ENCODE measurements around the gene TAAR1.
A peak's percentile ranks its signal among the peaks of the same experiment; 100 is the strongest.
"Not testable (repeated sequence)": the region's sequence is repeated elsewhere in the genome, so short reads cannot be mapped to it uniquely, and the experiment has no call there.

TAAR1 gene

GRCh38 chr6:132650429-132650828, 8.6 kb downstream of the TAAR1 start:
- peaks cover 5% of the 10 kb centered on the region for H3K36me3 ChIP-seq (replicated peaks; ENCODE audit: low read depth, low read length)
- H3K27ac ChIP-seq (ENCODE audit: low read length): peak overlapping the region; percentile 61
- peaks cover 3% of the 10 kb centered on the region; the same call in 1 of the 2 replicates for H3K27me3 ChIP-seq (ENCODE audit: low read depth, low read length)
- H3K4me1 ChIP-seq (ENCODE audit: low read length): peaks cover 46% of the 10 kb centered on the region
- H2AFZ ChIP-seq (ENCODE audit: low read depth, low read length): no peak overlapping the region
- no peak overlapping the region for H3K4me3 ChIP-seq (ENCODE audit: low read length)
- TF ChIP-seq EZH2phosphoT487 (IDR thresholded peaks at IDR 0.05; ENCODE audit: low read depth) (no peak), CTCF (IDR thresholded peaks at IDR 0.05; ENCODE audit: low read depth, low read length) (no peak)
- no peaks in the 10 kb centered on the region for H4K20me1 ChIP-seq (ENCODE audit: insufficient read depth, low read length)
- no peak overlapping the region for H3K9ac ChIP-seq (ENCODE audit: low read length)
- H3K79me2 ChIP-seq (ENCODE audit: low read length): no peaks in the 10 kb centered on the region
- H3K9me3 ChIP-seq (ENCODE audit: insufficient read depth, low read length): peaks cover 6% of the 10 kb centered on the region; the same call in 1 of the 2 replicates
- peak overlapping the region; percentile 62 for H3K4me2 ChIP-seq (ENCODE audit: low read length)

- Histone ChIP-seq H3K36me3 (replicated peaks; ENCODE audit: low read depth, low read length) (peaks cover 5% of the 10 kb centered on the region), H3K4me3 (ENCODE audit: low read length) (no peak overlapping the region), H2AFZ (ENCODE audit: low read depth, low read length) (no peak overlapping the region), H3K9me3 (ENCODE audit: insufficient read depth, low read length) (peaks cover 6% of the 10 kb centered on the region; the same call in 1 of the 2 replicates), H3K4me1 (ENCODE audit: low read length) (peaks cover 49% of the 10 kb centered on the region), H3K79me2 (ENCODE audit: low read length) (no peaks in the 10 kb centered on the region), H3K27me3 (ENCODE audit: low read depth, low read length) (peaks cover under 1% of the 10 kb centered on the region; the same call in 1 of the 2 replicates), H4K20me1 (ENCODE audit: insufficient read depth, low read length) (no peaks in the 10 kb centered on the region), H3K27ac (ENCODE audit: low read length) (peak overlapping the region; percentile 42; the same call in 1 of the 2 replicates), H3K9ac (ENCODE audit: low read length) (no peak overlapping the region), H3K4me2 (ENCODE audit: low read length) (peak overlapping the region; percentile 67)
- no peak for TF ChIP-seq CTCF (IDR thresholded peaks at IDR 0.05; ENCODE audit: low read depth, low read length)
- TF ChIP-seq EZH2phosphoT487 (IDR thresholded peaks at IDR 0.05; ENCODE audit: low read depth): no peak
Measured at GRCh38 chr6:132648828-132649227, 10.2 kb downstream of the TAAR1 start.

- Histone ChIP-seq H3K9ac (ENCODE audit: low read length) (no peak overlapping the region), H3K79me2 (ENCODE audit: low read length) (no peaks in the 10 kb centered on the region), H3K4me1 (ENCODE audit: low read length) (peaks cover 53% of the 10 kb centered on the region), H3K4me3 (ENCODE audit: low read length) (no peak overlapping the region), H4K20me1 (ENCODE audit: insufficient read depth, low read length) (no peaks in the 10 kb centered on the region), H2AFZ (ENCODE audit: low read depth, low read length) (no peak overlapping the region), H3K36me3 (replicated peaks; ENCODE audit: low read depth, low read length) (peaks cover 5% of the 10 kb centered on the region), H3K4me2 (ENCODE audit: low read length) (peak overlapping the region; percentile 67), H3K27ac (ENCODE audit: low read length) (peak overlapping the region; percentile 42), H3K9me3 (ENCODE audit: insufficient read depth, low read length) (peaks cover 6% of the 10 kb centered on the region; the same call in 1 of the 2 replicates), H3K27me3 (ENCODE audit: low read depth, low read length) (no peaks in the 10 kb centered on the region)
- TF ChIP-seq CTCF (IDR thresholded peaks at IDR 0.05; ENCODE audit: low read depth, low read length) (no peak), EZH2phosphoT487 (IDR thresholded peaks at IDR 0.05; ENCODE audit: low read depth) (no peak)
Measured at GRCh38 chr6:132648356-132648755, 10.6 kb downstream of the TAAR1 start.

- no peak for TF ChIP-seq EZH2phosphoT487 (IDR thresholded peaks at IDR 0.05; ENCODE audit: low read depth)
- peak overlapping the region; percentile 55 for H3K4me3 ChIP-seq (ENCODE audit: low read length)
- H3K4me2 ChIP-seq (ENCODE audit: low read length): peak overlapping the region; percentile 64
- H3K4me1 ChIP-seq (ENCODE audit: low read length): peaks cover 27% of the 10 kb centered on the region
- no peak overlapping the region for H2AFZ ChIP-seq (ENCODE audit: low read depth, low read length)
- no peak overlapping the region; the same call in 1 of the 2 replicates for H3K27ac ChIP-seq (ENCODE audit: low read length)
- H3K27me3 ChIP-seq (ENCODE audit: low read depth, low read length): no peaks in the 10 kb centered on the region
- H3K79me2 ChIP-seq (ENCODE audit: low read length): no peaks in the 10 kb centered on the region
- H3K36me3 ChIP-seq (replicated peaks; ENCODE audit: low read depth, low read length): no peaks in the 10 kb centered on the region
- H4K20me1 ChIP-seq (ENCODE audit: insufficient read depth, low read length): no peaks in the 10 kb centered on the region
- no peaks in the 10 kb centered on the region for H3K9me3 ChIP-seq (ENCODE audit: insufficient read depth, low read length)
- H3K9ac ChIP-seq (ENCODE audit: low read length): no peak overlapping the region
Measured at GRCh38 chr6:132643547-132643946, 15.4 kb downstream of the TAAR1 start.

GRCh38 chr6:132637135-132637534, 21.8 kb downstream of the TAAR1 start:
- H3K27ac ChIP-seq (ENCODE audit: low read length): not testable (repeated sequence)

GRCh38 chr6:132635906-132636305, 23.1 kb downstream of the TAAR1 start:
- H3K79me2 ChIP-seq (ENCODE audit: low read length); H2AFZ ChIP-seq (ENCODE audit: low read depth, low read length); H3K9ac ChIP-seq (ENCODE audit: low read length); H3K4me1 ChIP-seq (ENCODE audit: low read length); H3K4me2 ChIP-seq (ENCODE audit: low read length); H3K4me3 ChIP-seq (ENCODE audit: low read length); H3K36me3 ChIP-seq (replicated peaks; ENCODE audit: low read depth, low read length); H3K27ac ChIP-seq (ENCODE audit: low read length); H3K9me3 ChIP-seq (ENCODE audit: insufficient read depth, low read length); H3K27me3 ChIP-seq (ENCODE audit: low read depth, low read length); H4K20me1 ChIP-seq (ENCODE audit: insufficient read depth, low read length): not testable (repeated sequence)

More at GRCh38 chr6:132637135-132637534, 21.8 kb downstream of the TAAR1 start:
- H3K79me2 ChIP-seq (ENCODE audit: low read length); H3K9me3 ChIP-seq (ENCODE audit: insufficient read depth, low read length); H3K4me2 ChIP-seq (ENCODE audit: low read length); H3K4me3 ChIP-seq (ENCODE audit: low read length); H4K20me1 ChIP-seq (ENCODE audit: insufficient read depth, low read length); H3K4me1 ChIP-seq (ENCODE audit: low read length); H2AFZ ChIP-seq (ENCODE audit: low read depth, low read length); H3K36me3 ChIP-seq (replicated peaks; ENCODE audit: low read depth, low read length); H3K9ac ChIP-seq (ENCODE audit: low read length); H3K27me3 ChIP-seq (ENCODE audit: low read depth, low read length): not testable (repeated sequence)

- H4K20me1 ChIP-seq (ENCODE audit: insufficient read depth, low read length); H3K4me1 ChIP-seq (ENCODE audit: low read length); H3K9me3 ChIP-seq (ENCODE audit: insufficient read depth, low read length); H3K27ac ChIP-seq (ENCODE audit: low read length); H3K36me3 ChIP-seq (replicated peaks; ENCODE audit: low read depth, low read length); H3K4me3 ChIP-seq (ENCODE audit: low read length); H3K9ac ChIP-seq (ENCODE audit: low read length); H2AFZ ChIP-seq (ENCODE audit: low read depth, low read length); H3K4me2 ChIP-seq (ENCODE audit: low read length); H3K27me3 ChIP-seq (ENCODE audit: low read depth, low read length); H3K79me2 ChIP-seq (ENCODE audit: low read length): not testable (repeated sequence)
Measured at GRCh38 chr6:132635288-132635687, 23.7 kb downstream of the TAAR1 start.
